C1 segment of cervical spinal cord (tissue), 14 donors: ENCODE measurements around the gene MAST2.
"Not testable (repeated sequence)": the region's sequence is repeated elsewhere in the genome, so short reads cannot be mapped to it uniquely, and the experiment has no call there.

Experiments used
- DNase-seq, 14 donors: peaks; one replicate each; lab custom pipeline; 2025; lab: John Stamatoyannopoulos, UW

MAST2 gene

GRCh38 chr1:45814776-45815175, 11.4 kb downstream of the MAST2 start:
- DNase-seq = no peak

- DNase-seq = no peak
Measured at GRCh38 chr1:45815667-45816458, 12.5 kb downstream of the MAST2 start.

- no peak for DNase-seq
Measured at GRCh38 chr1:45820173-45820572, 16.8 kb downstream of the MAST2 start.

GRCh38 chr1:45820788-45821187, 17.4 kb downstream of the MAST2 start:
- no peak for DNase-seq

- no peak for DNase-seq
Measured at GRCh38 chr1:45822644-45823043, 19.2 kb downstream of the MAST2 start.

- DNase-seq = no peak
Measured at GRCh38 chr1:45824607-45825006, 21.2 kb downstream of the MAST2 start.

- DNase-seq = no peak
Measured at GRCh38 chr1:45827256-45827655, 23.8 kb downstream of the MAST2 start.

- DNase-seq = no peak
Measured at GRCh38 chr1:45828841-45829240, 25.4 kb downstream of the MAST2 start.

- DNase-seq = no peak
Measured at GRCh38 chr1:45833361-45833760, 29.9 kb downstream of the MAST2 start.

- no peak for DNase-seq
Measured at GRCh38 chr1:45834689-45835088, 31.3 kb downstream of the MAST2 start.

GRCh38 chr1:45836451-45836850, 33.0 kb downstream of the MAST2 start:
- no peak for DNase-seq

GRCh38 chr1:45836861-45837260, 33.4 kb downstream of the MAST2 start:
- not testable (repeated sequence) for DNase-seq

GRCh38 chr1:45838322-45838721, 34.9 kb downstream of the MAST2 start:
- DNase-seq = not testable (repeated sequence)

- no peak for DNase-seq
Measured at GRCh38 chr1:45840704-45841103, 37.3 kb downstream of the MAST2 start.

- DNase-seq = no peak
Measured at GRCh38 chr1:45842786-45843185, 39.4 kb downstream of the MAST2 start.

- no peak for DNase-seq
Measured at GRCh38 chr1:45843474-45843905, 40.1 kb downstream of the MAST2 start.

GRCh38 chr1:45844000-45844399, 40.6 kb downstream of the MAST2 start:
- not testable (repeated sequence) for DNase-seq

- DNase-seq = no peak
Measured at GRCh38 chr1:45846931-45847330, 43.5 kb downstream of the MAST2 start.

- no peak for DNase-seq
Measured at GRCh38 chr1:45848097-45848496, 44.7 kb downstream of the MAST2 start.

GRCh38 chr1:45848714-45849113, 45.3 kb downstream of the MAST2 start:
- DNase-seq = no peak

GRCh38 chr1:45850017-45850416, 46.6 kb downstream of the MAST2 start:
- DNase-seq = no peak

GRCh38 chr1:45854724-45855123, 51.3 kb downstream of the MAST2 start:
- no peak for DNase-seq

GRCh38 chr1:45857101-45857700, 53.8 kb downstream of the MAST2 start:
- DNase-seq = no peak
